ENCODE results near the gene SLC47A1.
"Not testable (repeated sequence)": the region's sequence is repeated elsewhere in the genome, so short reads cannot be mapped to it uniquely, and the experiment has no call there.

Gene SLC47A1

GRCh38 chr17:19505561-19505960 is 28.1 kb upstream of the SLC47A1 start:
- H3K9me3 ChIP-seq (ENCODE audit: low read length): not testable (repeated sequence)

GRCh38 chr17:19507775-19508576 is 25.7 kb upstream of the SLC47A1 start:
- Histone ChIP-seq H3K36me3 (ENCODE audit: insufficient read depth, low read length) (no peaks in the 10 kb centered on the region), H3K4me3 (ENCODE audit: low read depth in 1 of 2, low read length in 2 of 2) (peak overlapping the region; percentile 60 to 76), H3K27ac (ENCODE audit: low read depth, low read length) (peak overlapping the region; percentile 91), H3K9ac (ENCODE audit: low read length) (peak overlapping the region; percentile 45), H3K4me1 (ENCODE audit: insufficient read depth, low read length) (no peaks in the 10 kb centered on the region), H3K27me3 (ENCODE audit: control insufficient read depth in 1 of 2, insufficient read depth in 2 of 2, low read length in 2 of 2) (no peaks in the 10 kb centered on the region), H3K9me3 (ENCODE audit: low read length) (no peaks in the 10 kb centered on the region)

More at GRCh38 chr17:19505561-19505960, 28.1 kb upstream of the SLC47A1 start:
- H3K9ac ChIP-seq (ENCODE audit: low read length); H3K4me1 ChIP-seq (ENCODE audit: insufficient read depth, low read length); H3K27ac ChIP-seq (ENCODE audit: low read depth, low read length); H3K36me3 ChIP-seq (ENCODE audit: insufficient read depth, low read length); H3K4me3 ChIP-seq (ENCODE audit: low read depth in 1 of 2, low read length in 2 of 2); H3K27me3 ChIP-seq (ENCODE audit: control insufficient read depth in 1 of 2, insufficient read depth in 2 of 2, low read length in 2 of 2): not testable (repeated sequence)

- no peaks in the 10 kb centered on the region for H3K36me3 ChIP-seq (ENCODE audit: insufficient read depth, low read length)
- no peaks in the 10 kb centered on the region for H3K27me3 ChIP-seq (ENCODE audit: control insufficient read depth in 1 of 2, insufficient read depth in 2 of 2, low read length in 2 of 2)
- peak overlapping the region; percentile 91 for H3K27ac ChIP-seq (ENCODE audit: low read depth, low read length)
- peak overlapping the region; percentile 45 for H3K9ac ChIP-seq (ENCODE audit: low read length)
- H3K4me3 ChIP-seq (ENCODE audit: low read depth in 1 of 2, low read length in 2 of 2): peak overlapping the region; percentile 60 to 76
- H3K4me1 ChIP-seq (ENCODE audit: insufficient read depth, low read length): no peaks in the 10 kb centered on the region
- no peaks in the 10 kb centered on the region for H3K9me3 ChIP-seq (ENCODE audit: low read length)
Measured at GRCh38 chr17:19508577-19508867, 25.1 kb upstream of the SLC47A1 start.

- H3K36me3 ChIP-seq (ENCODE audit: insufficient read depth, low read length); H3K4me1 ChIP-seq (ENCODE audit: insufficient read depth, low read length); H3K4me3 ChIP-seq (ENCODE audit: low read depth in 1 of 2, low read length in 2 of 2); H3K9me3 ChIP-seq (ENCODE audit: low read length); H3K9ac ChIP-seq (ENCODE audit: low read length); H3K27me3 ChIP-seq (ENCODE audit: control insufficient read depth in 1 of 2, insufficient read depth in 2 of 2, low read length in 2 of 2); H3K27ac ChIP-seq (ENCODE audit: low read depth, low read length): not testable (repeated sequence)
Measured at GRCh38 chr17:19509281-19509852, 24.3 kb upstream of the SLC47A1 start.

GRCh38 chr17:19510903-19511302 is 22.8 kb upstream of the SLC47A1 start:
- Histone ChIP-seq H3K9me3 (ENCODE audit: low read length) (no peaks in the 10 kb centered on the region), H3K27ac (ENCODE audit: low read depth, low read length) (no peak overlapping the region), H3K4me1 (ENCODE audit: insufficient read depth, low read length) (peaks cover 6% of the 10 kb centered on the region), H3K36me3 (ENCODE audit: insufficient read depth, low read length) (no peaks in the 10 kb centered on the region), H3K9ac (ENCODE audit: low read length) (no peak overlapping the region), H3K27me3 (ENCODE audit: control insufficient read depth in 1 of 2, insufficient read depth in 2 of 2, low read length in 2 of 2) (no peaks in the 10 kb centered on the region), H3K4me3 (ENCODE audit: low read depth in 1 of 2, low read length in 2 of 2) (no peak overlapping the region)

- H3K4me3 ChIP-seq (ENCODE audit: low read depth in 1 of 2, low read length in 2 of 2): no peak overlapping the region
- H3K36me3 ChIP-seq (ENCODE audit: insufficient read depth, low read length): no peaks in the 10 kb centered on the region
- H3K9me3 ChIP-seq (ENCODE audit: low read length): no peaks in the 10 kb centered on the region
- H3K27me3 ChIP-seq (ENCODE audit: control insufficient read depth in 1 of 2, insufficient read depth in 2 of 2, low read length in 2 of 2): no peaks in the 10 kb centered on the region
- no peak overlapping the region for H3K9ac ChIP-seq (ENCODE audit: low read length)
- H3K27ac ChIP-seq (ENCODE audit: low read depth, low read length): no peak overlapping the region
- peaks cover 6% of the 10 kb centered on the region for H3K4me1 ChIP-seq (ENCODE audit: insufficient read depth, low read length)
Measured at GRCh38 chr17:19513897-19514488, 19.7 kb upstream of the SLC47A1 start.

GRCh38 chr17:19517699-19518098 is 16.0 kb upstream of the SLC47A1 start:
- no peaks in the 10 kb centered on the region for H3K27me3 ChIP-seq (ENCODE audit: control insufficient read depth in 1 of 2, insufficient read depth in 2 of 2, low read length in 2 of 2)
- no peaks in the 10 kb centered on the region for H3K36me3 ChIP-seq (ENCODE audit: insufficient read depth, low read length)
- H3K9ac ChIP-seq (ENCODE audit: low read length): no peak overlapping the region
- peaks cover 6% of the 10 kb centered on the region for H3K4me1 ChIP-seq (ENCODE audit: insufficient read depth, low read length)
- H3K4me3 ChIP-seq (ENCODE audit: low read depth in 1 of 2, low read length in 2 of 2): no peak overlapping the region
- no peak overlapping the region for H3K27ac ChIP-seq (ENCODE audit: low read depth, low read length)
- no peaks in the 10 kb centered on the region for H3K9me3 ChIP-seq (ENCODE audit: low read length)

GRCh38 chr17:19519388-19520291 is 14.0 kb upstream of the SLC47A1 start:
- H3K4me3 ChIP-seq (ENCODE audit: low read depth in 1 of 2, low read length in 2 of 2); H3K9me3 ChIP-seq (ENCODE audit: low read length); H3K27ac ChIP-seq (ENCODE audit: low read depth, low read length); H3K27me3 ChIP-seq (ENCODE audit: control insufficient read depth in 1 of 2, insufficient read depth in 2 of 2, low read length in 2 of 2); H3K36me3 ChIP-seq (ENCODE audit: insufficient read depth, low read length); H3K9ac ChIP-seq (ENCODE audit: low read length); H3K4me1 ChIP-seq (ENCODE audit: insufficient read depth, low read length): not testable (repeated sequence)

GRCh38 chr17:19520641-19521040 is 13.0 kb upstream of the SLC47A1 start:
- Histone ChIP-seq H3K9ac (ENCODE audit: low read length) (no peak overlapping the region), H3K27me3 (ENCODE audit: control insufficient read depth in 1 of 2, insufficient read depth in 2 of 2, low read length in 2 of 2) (no peaks in the 10 kb centered on the region), H3K36me3 (ENCODE audit: insufficient read depth, low read length) (no peaks in the 10 kb centered on the region), H3K27ac (ENCODE audit: low read depth, low read length) (no peak overlapping the region), H3K4me1 (ENCODE audit: insufficient read depth, low read length) (no peaks in the 10 kb centered on the region), H3K4me3 (ENCODE audit: low read depth in 1 of 2, low read length in 2 of 2) (no peak overlapping the region), H3K9me3 (ENCODE audit: low read length) (no peaks in the 10 kb centered on the region)

- no peak overlapping the region for H3K27ac ChIP-seq (ENCODE audit: low read depth, low read length)
- H3K9me3 ChIP-seq (ENCODE audit: low read length): no peaks in the 10 kb centered on the region
- no peak overlapping the region for H3K9ac ChIP-seq (ENCODE audit: low read length)
- H3K4me3 ChIP-seq (ENCODE audit: low read depth in 1 of 2, low read length in 2 of 2): no peak overlapping the region
- no peaks in the 10 kb centered on the region for H3K27me3 ChIP-seq (ENCODE audit: control insufficient read depth in 1 of 2, insufficient read depth in 2 of 2, low read length in 2 of 2)
- H3K36me3 ChIP-seq (ENCODE audit: insufficient read depth, low read length): no peaks in the 10 kb centered on the region
- H3K4me1 ChIP-seq (ENCODE audit: insufficient read depth, low read length): no peaks in the 10 kb centered on the region
Measured at GRCh38 chr17:19523690-19524089, 10.0 kb upstream of the SLC47A1 start.

GRCh38 chr17:19526950-19527349 is 6.7 kb upstream of the SLC47A1 start:
- H3K36me3 ChIP-seq (ENCODE audit: insufficient read depth, low read length); H3K4me3 ChIP-seq (ENCODE audit: low read depth in 1 of 2, low read length in 2 of 2); H3K9ac ChIP-seq (ENCODE audit: low read length); H3K4me1 ChIP-seq (ENCODE audit: insufficient read depth, low read length); H3K9me3 ChIP-seq (ENCODE audit: low read length); H3K27ac ChIP-seq (ENCODE audit: low read depth, low read length); H3K27me3 ChIP-seq (ENCODE audit: control insufficient read depth in 1 of 2, insufficient read depth in 2 of 2, low read length in 2 of 2): not testable (repeated sequence)
